Fibroblast of skin of left biceps (primary cell): ENCODE data around the gene PRSS53.

Source experiments
- DNase-seq, 2 experiments: peaks; one replicate each; pipeline ENCODE4 v3.0.0-alpha.2; 2013; ENCODE audit warnings: low read depth in 2 of 2

Gene PRSS53

DNA sequence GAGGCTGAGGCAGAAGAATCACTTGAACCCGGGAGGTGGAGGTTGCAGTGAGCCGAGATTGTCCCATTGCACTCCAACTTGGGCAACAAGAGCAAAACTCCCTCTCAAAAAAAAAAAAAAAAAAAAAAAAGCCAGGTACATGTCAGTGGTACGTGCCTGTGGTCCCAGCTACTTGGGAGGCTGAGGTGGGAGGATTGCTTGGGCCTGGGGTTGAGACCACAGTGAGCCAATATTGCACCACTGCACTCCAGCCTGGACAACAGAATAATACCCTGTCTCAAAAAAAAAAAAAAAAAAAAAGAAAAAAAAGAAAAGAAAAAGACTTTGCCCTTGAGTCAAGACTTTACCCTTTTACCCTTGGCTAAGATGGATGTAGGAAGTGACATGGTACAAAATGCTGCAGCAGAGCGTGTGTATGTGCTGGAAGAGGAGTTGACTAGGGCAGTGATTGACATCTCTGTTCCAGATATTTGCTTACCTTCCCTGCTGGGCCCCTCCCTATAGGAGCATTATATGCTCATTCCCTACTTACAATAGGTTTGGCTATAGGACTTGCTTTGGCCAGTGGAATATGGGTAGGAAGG, 44.8 kb downstream of the PRSS53 start:
- no peak for DNase-seq

DNA sequence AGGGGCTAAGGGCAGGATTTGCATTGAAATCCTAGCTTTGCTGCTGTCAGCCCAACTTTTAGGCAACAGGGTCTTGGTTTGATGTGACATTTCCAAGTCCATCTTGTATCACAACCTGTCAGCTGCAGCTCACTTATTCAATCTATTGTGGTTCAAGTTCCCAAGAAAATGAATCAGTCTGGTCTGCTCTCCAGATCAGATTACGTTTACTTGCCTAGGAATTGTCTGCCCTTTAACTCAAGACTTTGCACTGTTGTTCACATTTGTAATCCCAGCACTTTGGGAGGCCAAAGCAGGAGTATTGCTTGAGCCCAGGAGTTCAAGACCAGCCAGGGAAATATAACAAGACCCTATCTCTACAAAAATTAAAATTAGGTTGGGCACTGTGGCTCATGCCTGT, 45.4 kb downstream of the PRSS53 start:
- DNase-seq, result no peak

DNA sequence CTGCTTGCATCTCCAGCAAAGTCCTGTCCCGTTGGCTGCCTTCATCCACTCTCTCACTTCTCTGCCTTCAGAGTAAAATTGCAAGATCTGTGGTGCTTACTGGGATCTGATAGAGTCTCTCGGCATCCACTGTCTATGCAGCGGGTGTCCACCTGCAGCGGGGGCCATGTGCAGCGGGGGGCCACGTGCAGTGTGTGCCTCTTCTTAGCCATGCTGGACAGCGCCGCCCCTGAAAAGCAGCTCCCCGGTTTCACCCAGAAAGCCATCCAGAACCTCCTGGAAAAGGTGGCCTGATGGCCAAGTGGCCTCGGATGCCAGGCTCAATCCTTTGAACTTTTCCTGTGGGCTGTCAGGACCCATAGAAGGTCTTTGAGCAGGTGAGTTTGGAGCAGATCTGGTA, 45.9 kb downstream of the PRSS53 start:
- no peak for DNase-seq

DNA sequence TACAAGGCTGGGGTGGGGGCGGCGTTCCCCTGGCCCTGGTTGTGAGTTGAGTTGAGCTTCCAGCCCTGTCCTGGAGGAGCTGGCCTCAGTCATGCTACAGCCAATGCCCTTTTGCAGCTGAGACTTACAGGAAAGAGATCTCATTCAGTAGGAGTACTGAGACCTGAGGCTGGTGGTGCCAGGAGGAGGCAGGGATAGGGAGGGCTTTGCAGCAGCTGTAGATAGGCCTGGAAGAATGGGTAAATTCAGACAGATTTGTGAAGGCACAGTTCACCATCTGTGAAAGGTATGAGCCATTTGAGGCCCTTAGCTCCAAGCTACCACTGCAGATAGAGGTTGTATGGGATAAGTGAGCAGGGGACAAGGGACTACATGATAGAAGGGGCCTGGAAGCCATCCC, 49.8 kb downstream of the PRSS53 start:
- DNase-seq, result no peak

DNA sequence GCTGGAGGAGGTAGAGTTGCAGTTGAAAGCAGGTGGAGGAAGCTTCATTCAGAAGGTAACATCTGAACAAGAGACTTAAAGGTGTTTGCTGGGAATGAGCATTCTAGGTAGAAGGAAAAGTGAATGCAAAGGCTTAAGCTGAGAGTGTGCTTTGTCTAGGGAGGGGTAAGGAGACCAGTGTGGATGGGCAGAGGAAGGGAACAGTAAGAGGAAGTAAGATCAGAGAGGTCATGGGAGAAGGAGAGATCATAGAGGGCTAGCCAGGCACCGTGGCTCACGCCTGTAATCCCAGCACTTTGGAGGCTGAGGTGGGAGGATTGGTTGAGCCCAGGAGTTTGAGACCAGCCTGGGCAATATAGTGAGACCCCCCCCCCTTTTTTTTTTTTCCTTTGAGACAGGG, 52.1 kb downstream of the PRSS53 start:
- DNase-seq, result no peak

DNA sequence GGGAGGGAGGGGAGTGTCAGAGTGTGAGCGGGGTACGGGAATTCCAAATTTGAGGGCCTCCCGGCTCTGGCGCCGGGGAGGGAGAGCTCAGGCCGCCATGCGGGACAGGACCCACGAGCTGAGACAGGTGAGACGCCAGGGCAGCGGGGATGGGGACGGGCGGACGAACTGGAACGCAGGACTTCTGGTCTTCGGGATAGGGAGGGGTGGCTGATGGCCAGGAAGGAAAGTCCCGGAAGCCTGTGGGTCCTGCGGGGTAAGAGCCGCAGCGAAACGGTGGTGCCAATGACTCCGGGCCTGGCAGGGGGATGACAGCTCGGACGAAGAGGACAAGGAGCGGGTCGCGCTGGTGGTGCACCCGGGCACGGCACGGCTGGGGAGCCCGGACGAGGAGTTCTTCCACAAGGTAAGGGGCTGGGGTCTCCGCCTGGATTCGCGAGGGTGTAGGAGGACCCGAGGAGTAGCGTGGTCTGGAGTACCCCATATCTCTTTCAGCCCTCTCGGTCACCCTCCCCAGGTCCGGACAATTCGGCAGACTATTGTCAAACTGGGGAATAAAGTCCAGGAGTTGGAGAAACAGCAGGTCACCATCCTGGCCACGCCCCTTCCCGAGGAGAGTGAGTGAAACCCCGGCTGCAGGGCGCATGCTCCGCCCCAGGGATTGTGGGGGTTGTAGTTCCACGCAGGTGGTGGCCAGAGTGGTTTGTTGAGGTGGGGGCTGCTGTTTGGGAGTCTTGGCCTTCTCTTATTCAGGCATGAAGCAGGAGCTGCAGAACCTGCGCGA, 54.8 kb downstream of the PRSS53 start:
- DNase-seq, result peak in 1 of 2 experiments; percentile 24
